Measurements from ENCODE around the gene INSRR. TPM values are rescaled to one million over a fixed set of nuclear protein-coding genes. Genes with fewer than 3 reads are reported as not detected.
A peak's percentile ranks its signal among the peaks of the same experiment; 100 is the strongest.

The INSRR gene
- total RNA-seq, 2 donors from 2014 or later, result under 0.01 TPM; not detected in 1

DNA sequence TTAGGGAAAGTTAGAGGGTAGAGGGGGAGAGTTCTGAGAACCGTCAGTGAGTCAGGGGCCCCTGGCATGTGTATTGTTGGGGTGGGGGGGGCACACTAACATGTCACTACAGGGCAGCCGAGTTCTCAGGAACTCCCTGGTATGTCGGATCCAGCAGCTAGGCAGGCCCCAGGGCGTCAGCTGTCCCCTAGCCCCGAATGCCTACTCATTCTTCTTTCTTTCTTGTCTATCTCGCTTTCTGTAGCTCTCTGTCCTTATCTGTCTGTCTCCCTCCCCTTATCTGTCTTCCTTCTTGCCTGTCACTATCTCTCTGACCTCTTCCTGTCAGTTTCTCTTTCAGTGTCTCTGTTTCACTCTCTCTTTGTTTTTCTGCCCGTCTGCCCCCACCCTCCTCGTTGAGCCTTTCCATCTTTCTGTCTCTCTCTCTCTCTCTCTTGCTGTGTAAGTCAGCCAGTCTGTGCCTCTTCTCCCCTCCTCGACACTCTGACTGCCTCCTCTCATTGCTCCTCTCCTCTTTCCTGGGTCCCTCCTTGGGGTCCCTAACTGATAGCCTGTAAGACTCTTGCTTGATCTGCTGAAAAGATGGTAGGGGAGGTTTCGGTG, 4.2 kb upstream of the INSRR start:
- WGBS, 2 donors, result 68 to 81% methylated on average over 10 of the region's 10 CpGs
- Histone ChIP-seq H3K4me3 (no peak overlapping the region), H3K9me3 (no peaks in the 10 kb centered on the region), H3K27ac (no peak overlapping the region), H3K4me1 (peaks cover 33% of the 10 kb centered on the region), H3K27me3 (peaks cover 0 to 8% of the 10 kb centered on the region in 2 donors), H3K36me3 (replicated peaks in 1 of 2; ENCODE audit: insufficient read depth in 1 of 2, low read depth in 2 of 2) (no peaks in the 10 kb centered on the region)
- ATAC-seq, result no peak
- no peak for DNase-seq
- TF ChIP-seq, protein P1, sequence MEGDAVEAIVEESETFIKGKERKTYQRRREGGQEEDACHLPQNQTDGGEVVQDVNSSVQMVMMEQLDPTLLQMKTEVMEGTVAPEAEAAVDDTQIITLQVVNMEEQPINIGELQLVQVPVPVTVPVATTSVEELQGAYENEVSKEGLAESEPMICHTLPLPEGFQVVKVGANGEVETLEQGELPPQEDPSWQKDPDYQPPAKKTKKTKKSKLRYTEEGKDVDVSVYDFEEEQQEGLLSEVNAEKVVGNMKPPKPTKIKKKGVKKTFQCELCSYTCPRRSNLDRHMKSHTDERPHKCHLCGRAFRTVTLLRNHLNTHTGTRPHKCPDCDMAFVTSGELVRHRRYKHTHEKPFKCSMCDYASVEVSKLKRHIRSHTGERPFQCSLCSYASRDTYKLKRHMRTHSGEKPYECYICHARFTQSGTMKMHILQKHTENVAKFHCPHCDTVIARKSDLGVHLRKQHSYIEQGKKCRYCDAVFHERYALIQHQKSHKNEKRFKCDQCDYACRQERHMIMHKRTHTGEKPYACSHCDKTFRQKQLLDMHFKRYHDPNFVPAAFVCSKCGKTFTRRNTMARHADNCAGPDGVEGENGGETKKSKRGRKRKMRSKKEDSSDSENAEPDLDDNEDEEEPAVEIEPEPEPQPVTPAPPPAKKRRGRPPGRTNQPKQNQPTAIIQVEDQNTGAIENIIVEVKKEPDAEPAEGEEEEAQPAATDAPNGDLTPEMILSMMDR (IDR thresholded peaks at IDR 0.05), result no peak
- TF ChIP-seq POLR2A (IDR thresholded peaks at IDR 0.05), result no peak
- intact Hi-C loops (cut with DNase I), result no loop called here

DNA sequence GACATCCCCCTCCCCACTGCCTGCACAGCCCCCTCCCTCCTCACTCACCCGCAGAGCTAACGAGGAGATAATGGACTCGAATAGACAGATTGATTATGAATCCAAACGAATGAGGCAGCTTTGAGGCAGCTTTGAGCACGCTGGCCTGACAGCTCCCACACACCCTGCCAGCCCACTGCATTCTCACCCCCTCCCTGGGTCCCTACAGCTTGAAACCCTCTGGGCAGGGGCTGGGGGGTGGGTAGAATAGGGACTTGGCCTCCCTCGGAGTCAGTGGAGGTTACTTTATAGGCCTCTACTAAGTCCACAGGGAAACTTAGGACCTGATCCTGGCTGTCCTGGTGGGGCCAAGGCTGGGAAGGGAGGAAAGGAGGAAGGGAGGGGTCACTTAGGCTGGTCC, 3.7 kb upstream of the INSRR start:
- peaks cover 0 to 8% of the 10 kb centered on the region in 2 donors for H3K27me3 ChIP-seq

DNA sequence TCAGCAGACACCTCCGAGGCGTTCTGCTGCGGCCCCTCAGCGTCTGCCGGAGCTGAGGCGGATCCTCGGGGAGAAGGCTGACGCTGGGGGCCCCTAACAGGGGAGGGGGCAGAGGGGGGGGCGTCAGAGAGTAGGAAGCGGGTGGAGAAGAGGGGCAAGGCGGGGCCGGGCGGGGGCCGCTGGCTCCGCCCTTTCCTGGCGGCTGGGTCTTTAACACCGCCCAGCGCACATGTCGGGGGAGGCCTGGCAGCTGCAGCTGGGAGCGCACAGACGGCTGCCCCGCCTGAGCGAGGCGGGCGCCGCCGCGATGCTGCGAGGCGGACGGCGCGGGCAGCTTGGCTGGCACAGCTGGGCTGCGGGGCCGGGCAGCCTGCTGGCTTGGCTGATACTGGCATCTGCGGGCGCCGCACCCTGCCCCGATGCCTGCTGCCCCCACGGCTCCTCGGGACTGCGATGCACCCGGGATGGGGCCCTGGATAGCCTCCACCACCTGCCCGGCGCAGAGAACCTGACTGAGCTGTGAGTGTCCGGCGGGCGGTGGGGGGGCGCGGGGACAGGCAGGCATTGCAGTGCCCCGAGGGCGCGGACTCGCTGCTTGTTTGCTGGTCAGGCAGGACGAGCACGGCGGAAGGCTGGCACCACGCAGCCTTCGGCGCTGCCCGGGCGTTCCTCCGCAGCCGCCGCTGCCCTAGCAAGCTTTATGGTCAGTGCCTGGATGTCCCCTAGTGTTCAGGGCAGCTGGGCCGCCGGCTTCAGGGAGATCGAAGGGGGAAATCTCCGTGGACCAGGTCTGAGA, 1.9 kb upstream of the INSRR start, which contains the start of gene NTRK1:
Gene NTRK1, plus strand, starts transcription at position 238 of the 796 bp plus-strand sequence. Its CDS starts 70 bp downstream, at position 308.
- Histone ChIP-seq H3K9me3 (no peaks in the 10 kb centered on the region), H3K4me3 (no peak within 1 kb of the TSS), H3K27ac (no peak within 1 kb of the TSS), H3K4me1 (peaks cover 33% of the 10 kb centered on the region), H3K27me3 (peaks cover 0 to 8% of the 10 kb centered on the region in 2 donors), H3K36me3 (replicated peaks in 1 of 2; ENCODE audit: insufficient read depth in 1 of 2, low read depth in 2 of 2) (no peaks in the 10 kb centered on the region)
- 3 to 13% methylated on average over 14 to 69 of the region's 69 CpGs for WGBS, 2 donors
- ATAC-seq (peak; percentile 34), DNase-seq (peak in 2 of 4 donors; percentile 14 to 52)
- no peak for TF ChIP-seq POLR2A (IDR thresholded peaks at IDR 0.05)
- TF ChIP-seq, protein P1 (IDR thresholded peaks at IDR 0.05), result no peak
- intact Hi-C loops (cut with DNase I), result no loop called here

More for the DNA sequence above, 3.7 kb upstream of the INSRR start:
- no peak overlapping the region for H3K4me3 ChIP-seq
- peaks cover 33% of the 10 kb centered on the region for H3K4me1 ChIP-seq
- intact Hi-C loops (cut with DNase I), result no loop called here
- ATAC-seq, result no peak
- no peaks in the 10 kb centered on the region for H3K9me3 ChIP-seq
- no peaks in the 10 kb centered on the region for H3K36me3 ChIP-seq (replicated peaks in 1 of 2; ENCODE audit: insufficient read depth in 1 of 2, low read depth in 2 of 2)
- no peak for DNase-seq
- no peak overlapping the region for H3K27ac ChIP-seq
- TF ChIP-seq, protein P1 (IDR thresholded peaks at IDR 0.05), result no peak
- WGBS, 2 donors, result 68 to 76% methylated on average over 6 of the region's 6 CpGs

DNA sequence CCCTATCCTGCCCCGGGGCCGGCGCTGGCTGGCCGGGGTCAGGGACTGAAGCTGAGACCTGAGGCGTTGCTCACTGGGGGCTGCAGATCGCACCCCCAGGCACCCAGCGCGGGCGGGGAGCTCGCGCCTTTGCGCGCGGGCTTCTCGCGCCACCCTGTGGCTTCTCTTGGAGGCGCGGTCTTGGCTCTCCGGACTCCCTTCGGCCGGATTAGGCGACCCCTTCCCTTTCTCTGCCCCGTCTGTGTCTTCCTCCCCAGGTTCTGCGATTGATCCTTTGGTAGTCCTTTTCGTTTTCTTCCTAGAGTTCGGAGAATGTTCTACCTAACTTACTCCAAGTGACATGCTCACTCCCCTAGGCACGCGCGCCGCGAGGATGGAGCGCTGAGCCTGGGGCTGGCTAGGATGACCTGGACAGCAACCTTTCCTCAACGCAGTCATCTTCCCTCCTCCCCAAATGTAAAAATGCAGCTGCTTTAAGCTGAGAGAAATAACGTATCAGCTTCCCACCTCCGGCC, 1.3 kb upstream of the INSRR start:
- H3K4me1 ChIP-seq, result peaks cover 33% of the 10 kb centered on the region
- H3K9me3 ChIP-seq, result no peaks in the 10 kb centered on the region
- intact Hi-C loops (cut with DNase I), result no loop called here
- H3K4me3 ChIP-seq, result no peak overlapping the region
- 3% methylated on average over 25 to 35 of the region's 35 CpGs for WGBS, 2 donors
- peak; percentile 19 to 52 (median 43) for DNase-seq
- ATAC-seq, result peak; percentile 70
- no peak overlapping the region for H3K27ac ChIP-seq
- H3K27me3 ChIP-seq, result peaks cover 0 to 8% of the 10 kb centered on the region in 2 donors
- TF ChIP-seq, protein P1 (IDR thresholded peaks at IDR 0.05), result peak; percentile 54 to 88 (median 74)
- TF ChIP-seq POLR2A (IDR thresholded peaks at IDR 0.05), result no peak
- H3K36me3 ChIP-seq (replicated peaks in 1 of 2; ENCODE audit: insufficient read depth in 1 of 2, low read depth in 2 of 2), result no peaks in the 10 kb centered on the region

Data from body of pancreas (tissue), 4 donors.